ENCODE measurements around the gene UNC119B.

Gene UNC119B

DNA sequence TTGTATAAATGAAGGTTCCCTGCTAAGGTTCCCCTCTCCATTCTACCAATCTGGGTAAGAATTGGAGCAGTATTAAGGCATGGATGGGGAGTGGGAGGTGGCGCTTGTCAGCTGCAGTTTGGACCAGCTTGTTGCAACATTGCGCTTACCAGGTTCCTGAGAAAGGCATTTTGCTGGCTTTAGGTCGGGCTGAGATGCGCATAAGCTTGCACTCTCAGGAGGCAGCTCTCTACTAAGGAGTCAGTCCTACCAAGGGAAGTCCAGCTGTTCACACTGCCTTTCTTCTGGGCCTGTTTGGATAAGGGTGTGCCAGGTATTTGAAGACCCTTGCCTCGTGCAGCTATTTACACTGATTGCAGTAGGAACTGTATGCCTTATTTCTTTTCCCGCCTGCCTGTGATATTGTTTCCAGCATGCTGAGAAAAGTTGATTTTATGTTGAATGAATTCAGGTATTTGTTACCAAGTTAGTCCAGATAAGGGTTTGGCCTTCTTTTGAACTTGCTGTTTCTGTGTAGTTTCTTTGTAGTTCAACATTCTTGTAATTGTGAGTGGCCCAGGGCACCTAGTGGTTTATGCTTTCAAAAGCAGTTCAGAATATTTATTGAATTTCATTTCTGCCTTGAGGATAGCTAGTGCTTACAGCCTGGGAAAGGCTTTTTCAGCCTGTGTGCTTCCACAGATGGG is 20.7 kb upstream of the UNC119B start:
- TF ChIP-seq, protein P1, sequence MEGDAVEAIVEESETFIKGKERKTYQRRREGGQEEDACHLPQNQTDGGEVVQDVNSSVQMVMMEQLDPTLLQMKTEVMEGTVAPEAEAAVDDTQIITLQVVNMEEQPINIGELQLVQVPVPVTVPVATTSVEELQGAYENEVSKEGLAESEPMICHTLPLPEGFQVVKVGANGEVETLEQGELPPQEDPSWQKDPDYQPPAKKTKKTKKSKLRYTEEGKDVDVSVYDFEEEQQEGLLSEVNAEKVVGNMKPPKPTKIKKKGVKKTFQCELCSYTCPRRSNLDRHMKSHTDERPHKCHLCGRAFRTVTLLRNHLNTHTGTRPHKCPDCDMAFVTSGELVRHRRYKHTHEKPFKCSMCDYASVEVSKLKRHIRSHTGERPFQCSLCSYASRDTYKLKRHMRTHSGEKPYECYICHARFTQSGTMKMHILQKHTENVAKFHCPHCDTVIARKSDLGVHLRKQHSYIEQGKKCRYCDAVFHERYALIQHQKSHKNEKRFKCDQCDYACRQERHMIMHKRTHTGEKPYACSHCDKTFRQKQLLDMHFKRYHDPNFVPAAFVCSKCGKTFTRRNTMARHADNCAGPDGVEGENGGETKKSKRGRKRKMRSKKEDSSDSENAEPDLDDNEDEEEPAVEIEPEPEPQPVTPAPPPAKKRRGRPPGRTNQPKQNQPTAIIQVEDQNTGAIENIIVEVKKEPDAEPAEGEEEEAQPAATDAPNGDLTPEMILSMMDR (IDR thresholded peaks at IDR 0.05; ENCODE audit: insufficient read depth, missing control alignments): no peak
- FAIRE-seq (no peak), DNase-seq (ENCODE audit: insufficient read length, low spot score) (no peak)

DNA sequence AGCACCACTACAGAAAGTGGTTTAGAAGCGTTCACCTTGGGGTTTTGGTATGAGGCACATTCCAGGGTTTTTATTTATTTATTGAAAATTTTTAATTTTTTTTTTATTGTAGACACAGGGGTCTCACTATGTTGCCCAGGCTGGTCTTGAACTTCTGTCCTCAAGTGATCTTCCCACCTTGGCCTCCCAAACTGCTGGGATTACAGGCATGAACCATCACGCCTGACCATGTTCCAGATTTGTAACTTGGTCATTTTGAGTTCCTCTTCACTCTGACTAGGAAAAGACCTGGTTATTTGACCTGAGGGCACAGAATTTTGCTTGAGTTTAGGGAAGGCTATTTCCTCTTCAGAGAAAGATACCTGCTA is 20.2 kb upstream of the UNC119B start:
- no peak for FAIRE-seq

DNA sequence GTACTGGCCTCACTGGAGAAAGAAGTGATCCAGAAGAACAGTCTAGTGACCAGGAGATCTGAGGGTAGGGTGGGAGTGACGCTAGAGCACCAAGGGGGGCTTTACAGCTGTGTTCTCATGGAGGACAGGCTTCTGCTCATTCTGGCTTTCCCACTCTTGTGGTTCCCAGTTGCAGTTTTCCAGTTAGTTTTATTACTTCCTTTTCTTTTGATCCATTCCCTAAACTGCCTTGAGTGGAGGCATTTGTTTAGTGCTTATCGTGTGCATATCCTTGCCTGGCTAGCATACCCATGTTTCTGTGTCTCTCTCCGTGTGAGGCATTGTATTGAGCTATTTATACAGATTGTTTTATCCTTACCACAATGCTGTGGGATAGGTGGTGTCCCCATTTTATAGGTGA is 19.3 kb upstream of the UNC119B start:
- TF ChIP-seq, protein P1 (IDR thresholded peaks at IDR 0.05; ENCODE audit: insufficient read depth, missing control alignments): no peak
- DNase-seq (ENCODE audit: insufficient read length, low spot score): no peak

More for the DNA sequence above, 20.2 kb upstream of the UNC119B start:
- no peak for DNase-seq (ENCODE audit: insufficient read length, low spot score)
- TF ChIP-seq, protein P1 (IDR thresholded peaks at IDR 0.05; ENCODE audit: insufficient read depth, missing control alignments): no peak

DNA sequence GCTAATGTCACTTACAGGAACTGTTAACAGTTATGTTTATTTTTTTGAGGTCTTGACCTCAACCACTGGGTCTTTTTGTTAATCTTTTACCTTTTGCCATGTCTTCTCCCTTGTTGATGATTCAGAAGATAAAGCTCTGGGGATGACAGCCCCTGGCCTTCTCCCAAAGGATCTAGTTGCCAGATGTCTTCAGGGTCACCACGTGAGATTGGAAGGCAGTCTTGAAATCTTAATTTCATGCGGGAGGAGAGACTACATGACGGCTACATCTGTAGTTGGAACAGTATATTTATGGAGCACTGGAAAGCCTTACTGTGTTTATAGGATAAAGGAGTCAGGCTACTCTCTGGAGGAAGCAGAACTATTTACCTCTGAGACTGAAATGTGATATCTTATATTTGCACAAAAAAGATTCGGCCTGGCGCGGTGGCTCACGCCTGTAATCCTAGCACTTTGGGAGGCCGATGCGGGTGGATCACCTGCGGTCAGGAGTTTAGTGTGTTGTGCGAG is 17.7 kb upstream of the UNC119B start:
- FAIRE-seq (no peak), DNase-seq (ENCODE audit: insufficient read length, low spot score) (no peak)
- TF ChIP-seq, protein P1 (IDR thresholded peaks at IDR 0.05; ENCODE audit: insufficient read depth, missing control alignments): no peak

More for the DNA sequence above, 19.3 kb upstream of the UNC119B start:
- no peak for FAIRE-seq

DNA sequence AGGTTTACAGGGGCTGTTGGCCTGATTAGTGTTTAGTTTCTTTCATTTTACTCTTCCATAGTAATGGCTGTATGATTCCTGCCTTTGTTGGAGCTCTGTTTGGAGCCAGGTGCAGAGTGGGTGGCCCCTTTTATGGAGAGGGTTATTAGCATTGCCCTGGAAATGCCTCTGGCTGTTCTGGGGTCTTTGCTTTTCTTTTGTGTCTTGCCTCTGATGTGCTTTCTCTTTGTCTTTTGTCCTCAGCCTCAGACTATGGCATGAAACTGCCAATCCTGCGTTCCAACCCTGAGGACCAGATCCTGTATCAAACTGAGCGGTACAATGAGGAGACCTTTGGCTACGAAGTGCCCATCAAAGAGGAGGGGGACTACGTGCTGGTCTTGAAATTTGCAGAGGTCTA is 16.4 kb upstream of the UNC119B start:
- DNase-seq (ENCODE audit: insufficient read length, low spot score): no peak
- TF ChIP-seq, protein P1 (IDR thresholded peaks at IDR 0.05; ENCODE audit: insufficient read depth, missing control alignments): no peak
- no peak for FAIRE-seq

DNA sequence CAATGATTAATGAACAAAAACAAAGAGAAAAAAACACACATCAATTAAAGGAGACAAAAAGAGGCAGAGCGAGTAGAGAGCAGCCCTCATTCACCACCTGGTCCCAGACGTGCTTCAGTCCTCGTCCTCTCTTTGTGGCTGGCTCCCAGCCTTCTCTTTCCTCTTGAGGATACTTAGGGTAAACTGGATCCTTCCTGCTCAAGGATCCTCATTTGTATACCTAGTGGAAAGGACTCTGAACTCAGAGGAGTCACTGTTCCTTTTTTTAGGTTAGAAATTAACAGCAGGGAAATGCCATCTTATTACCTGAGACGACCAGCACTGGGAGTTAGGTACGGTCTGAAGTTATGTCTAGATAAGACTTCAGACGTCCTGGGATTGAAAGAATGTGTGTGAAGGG is 13.6 kb upstream of the UNC119B start:
- DNase-seq (ENCODE audit: insufficient read length, low spot score) (no peak), FAIRE-seq (no peak)
- TF ChIP-seq, protein P1 (IDR thresholded peaks at IDR 0.05; ENCODE audit: insufficient read depth, missing control alignments): no peak

DNA sequence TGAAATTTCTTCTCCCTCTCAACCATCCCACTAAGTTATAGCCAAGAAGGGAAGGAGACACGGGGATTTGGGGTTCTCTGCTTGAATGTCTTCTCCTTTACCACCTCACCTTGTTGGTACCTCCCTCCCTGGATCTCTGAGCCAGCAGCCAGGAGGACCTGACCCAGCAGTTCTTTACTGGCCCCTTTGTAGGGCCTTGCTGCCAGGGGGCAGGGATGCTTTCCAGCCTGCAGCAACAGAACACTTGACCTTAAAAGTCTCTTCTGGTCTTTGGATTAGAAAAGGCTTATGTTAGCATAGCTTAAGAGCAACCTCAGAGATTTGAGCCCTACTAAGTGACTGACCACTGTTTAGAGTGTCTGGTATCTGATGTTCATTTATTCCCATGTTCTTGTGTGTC is 12.9 kb upstream of the UNC119B start:
- FAIRE-seq: no peak
- DNase-seq (ENCODE audit: insufficient read length, low spot score): no peak
- TF ChIP-seq, protein P1 (IDR thresholded peaks at IDR 0.05; ENCODE audit: insufficient read depth, missing control alignments): no peak

All from D721Med (cell line).